NOMO-1 treated with dmso at 0.1 percent for 144 hours (cell line): ENCODE results near the gene MAZ.
"Not testable (repeated sequence)": the region's sequence is repeated elsewhere in the genome, so short reads cannot be mapped to it uniquely, and the experiment has no call there.

Experiments
- DNase-seq: peaks from one replicate; lab custom pipeline; 2025; ENCODE audit not compliant: unreplicated experiment; lab: John Stamatoyannopoulos, UW

Gene MAZ

GRCh38 chr16:29821643-29822115 lies 15.3 kb downstream of the MAZ start:
- no peak for DNase-seq

DNA sequence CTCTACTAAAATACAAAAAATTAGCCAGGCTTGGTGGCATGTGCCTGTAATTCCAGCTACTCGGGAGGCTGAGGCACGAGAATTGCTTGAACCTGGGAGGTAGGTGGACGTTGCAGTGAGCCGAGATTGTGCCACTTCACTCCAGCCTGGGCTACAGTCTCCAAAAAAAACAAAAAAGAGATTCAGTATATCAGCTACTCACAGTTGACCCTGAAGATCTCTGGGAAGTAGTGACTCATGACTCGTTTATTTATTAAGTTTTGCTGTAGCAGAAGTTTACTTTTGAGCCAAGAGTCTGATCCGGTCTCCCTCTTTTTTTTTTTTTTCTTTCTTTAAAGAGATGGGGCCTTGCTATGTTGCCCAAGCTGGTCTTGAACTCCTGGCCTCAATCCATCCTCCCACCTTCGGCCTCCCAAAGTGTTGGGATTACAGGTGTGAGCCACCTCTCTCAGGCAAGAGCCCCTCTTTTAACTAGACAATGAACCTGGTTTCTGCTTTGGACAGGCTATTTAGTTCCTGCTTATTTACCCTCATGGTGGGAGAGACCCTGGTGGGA lies 18.3 kb downstream of the MAZ start:
- DNase-seq: no peak

GRCh38 chr16:29825145-29826044 lies 19.1 kb downstream of the MAZ start:
- DNase-seq: no peak

- no peak for DNase-seq
Observed at GRCh38 chr16:29826342-29826695, 20.0 kb downstream of the MAZ start.

DNA sequence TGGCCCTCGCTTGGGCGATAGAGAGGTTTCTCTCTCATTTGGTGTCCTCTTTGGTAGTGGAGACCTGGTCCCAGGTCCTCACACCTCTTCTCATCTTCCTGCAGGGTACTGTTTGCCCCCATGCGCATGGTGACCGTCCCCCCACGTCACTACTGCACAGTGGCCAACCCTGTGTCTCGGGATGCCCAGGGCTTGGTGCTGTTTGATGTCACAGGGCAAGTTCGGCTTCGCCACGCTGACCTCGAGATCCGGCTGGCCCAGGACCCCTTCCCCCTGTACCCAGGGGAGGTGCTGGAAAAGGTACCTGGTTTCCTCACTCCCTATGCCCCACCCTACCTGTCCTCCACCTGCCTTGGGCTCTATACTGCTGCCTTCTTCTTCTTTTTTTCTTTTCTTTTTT lies 24.4 kb downstream of the MAZ start:
- no peak for DNase-seq

- DNase-seq: no peak
Observed at GRCh38 chr16:29831490-29831889, 25.2 kb downstream of the MAZ start.

DNA sequence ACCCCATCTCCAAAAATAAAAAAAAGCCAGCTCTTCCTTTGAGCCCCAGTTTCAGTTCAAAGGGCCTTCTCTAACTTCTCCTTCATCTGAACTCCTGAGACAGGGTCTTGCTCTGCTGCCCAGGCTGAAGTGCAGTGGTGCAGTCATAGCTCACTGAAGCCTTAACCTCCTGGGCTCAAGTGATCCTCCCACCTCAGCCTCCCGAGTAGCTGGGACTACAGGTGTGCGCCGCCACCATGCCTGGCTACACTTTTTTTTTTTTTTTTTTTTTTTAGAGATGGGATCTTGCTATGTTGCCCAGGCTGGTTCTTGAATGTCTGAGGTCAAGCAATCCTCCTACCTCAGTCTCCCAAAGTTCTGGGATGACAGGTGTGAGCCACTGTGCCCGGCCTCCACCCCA lies 26.9 kb downstream of the MAZ start:
- not testable (repeated sequence) for DNase-seq

GRCh38 chr16:29834079-29834478 lies 27.8 kb downstream of the MAZ start:
- DNase-seq: no peak

DNA sequence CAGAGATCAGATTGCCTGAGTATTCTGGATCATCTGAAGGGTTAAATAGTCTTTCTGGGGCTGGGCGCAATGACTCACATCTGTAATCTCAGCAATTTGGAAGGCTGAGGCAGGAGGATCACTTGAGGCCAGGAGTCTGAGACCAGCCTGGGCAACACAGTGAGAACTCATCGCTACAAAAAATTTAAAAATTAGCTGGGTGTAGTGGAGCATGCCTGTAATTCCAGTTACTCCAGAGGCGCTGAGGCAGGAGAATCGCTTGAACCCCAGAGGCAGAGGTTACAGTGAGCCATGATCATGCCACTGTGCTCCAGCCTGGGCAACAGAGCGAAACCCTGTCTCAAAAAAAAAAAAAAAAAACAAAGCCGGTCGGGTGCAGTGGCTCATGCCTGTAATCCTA lies 29.6 kb downstream of the MAZ start:
- DNase-seq: no peak

GRCh38 chr16:29836623-29837022 lies 30.3 kb downstream of the MAZ start:
- no peak for DNase-seq

GRCh38 chr16:29837841-29838240 lies 31.5 kb downstream of the MAZ start:
- no peak for DNase-seq

DNA sequence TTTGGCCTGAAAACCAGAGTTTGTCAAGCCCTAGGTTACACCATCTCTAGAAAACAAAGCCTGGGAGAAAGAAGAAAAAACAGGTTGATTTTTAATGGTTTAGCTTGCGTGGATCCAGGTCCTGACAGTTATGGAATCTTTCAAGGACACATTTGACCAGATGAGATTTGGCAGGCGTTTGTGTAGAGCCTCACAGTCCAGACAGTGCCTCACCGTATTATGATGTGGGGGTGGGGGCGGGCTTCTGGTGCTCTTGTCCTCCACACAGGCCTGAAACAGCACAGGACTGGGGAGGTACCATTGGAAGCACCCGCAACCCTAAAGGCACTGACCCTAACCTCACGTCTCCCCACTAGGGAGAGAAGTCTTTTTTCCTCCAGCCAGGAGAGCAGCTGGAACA lies 33.5 kb downstream of the MAZ start:
- DNase-seq: no peak

- DNase-seq: no peak
Observed at GRCh38 chr16:29840240-29840639, 33.9 kb downstream of the MAZ start.

- DNase-seq: no peak
Observed at GRCh38 chr16:29841631-29842030, 35.3 kb downstream of the MAZ start.

DNA sequence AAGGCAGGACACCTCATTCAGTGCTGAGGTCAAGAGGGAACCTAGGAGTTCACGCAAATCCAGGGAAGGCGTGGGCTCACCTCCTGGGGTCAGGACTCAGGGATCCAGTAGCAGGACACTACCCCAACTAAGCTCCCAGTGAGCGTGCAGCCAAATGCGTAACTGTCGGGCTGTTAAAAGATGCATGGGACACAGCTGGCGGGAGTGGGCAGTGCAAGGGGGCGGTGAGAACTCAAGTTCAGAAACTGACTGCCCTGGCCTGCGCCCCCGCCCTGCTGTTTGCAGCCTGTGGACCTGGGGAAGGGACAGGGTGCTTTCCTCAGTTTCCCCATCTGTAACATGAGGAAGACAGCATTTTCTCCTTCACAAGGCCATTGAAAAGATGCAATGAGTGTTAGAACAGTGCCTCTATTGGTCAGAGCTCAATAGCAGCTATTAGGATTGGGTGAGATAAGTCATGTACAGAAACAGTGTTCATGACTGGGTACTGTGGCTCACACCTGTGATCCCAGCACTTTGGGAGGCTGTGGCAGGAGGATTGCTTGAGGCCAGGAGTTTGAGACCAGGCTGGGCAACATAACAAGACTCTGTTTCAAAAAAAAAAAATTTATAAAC lies 36.5 kb downstream of the MAZ start:
- no peak for DNase-seq

DNA sequence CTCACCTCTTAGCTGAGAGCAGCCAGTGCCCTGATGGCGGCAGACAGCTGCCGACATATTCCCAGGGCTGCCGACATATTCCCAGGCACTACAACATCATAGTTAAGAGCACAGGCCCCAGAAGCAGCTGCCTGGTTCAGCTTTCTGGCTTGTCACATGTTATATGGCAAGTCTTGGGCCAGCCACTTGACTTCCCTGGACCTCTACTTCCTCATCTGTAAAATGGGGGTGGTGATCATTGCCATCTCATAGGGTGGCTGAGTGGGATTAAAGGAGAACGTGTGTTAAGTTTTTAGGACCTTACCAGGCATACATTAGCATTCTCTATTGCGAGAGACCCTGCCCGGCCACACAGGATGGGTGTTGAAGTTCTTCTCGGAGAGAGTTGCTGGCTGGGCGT lies 37.6 kb downstream of the MAZ start:
- DNase-seq: no peak

DNA sequence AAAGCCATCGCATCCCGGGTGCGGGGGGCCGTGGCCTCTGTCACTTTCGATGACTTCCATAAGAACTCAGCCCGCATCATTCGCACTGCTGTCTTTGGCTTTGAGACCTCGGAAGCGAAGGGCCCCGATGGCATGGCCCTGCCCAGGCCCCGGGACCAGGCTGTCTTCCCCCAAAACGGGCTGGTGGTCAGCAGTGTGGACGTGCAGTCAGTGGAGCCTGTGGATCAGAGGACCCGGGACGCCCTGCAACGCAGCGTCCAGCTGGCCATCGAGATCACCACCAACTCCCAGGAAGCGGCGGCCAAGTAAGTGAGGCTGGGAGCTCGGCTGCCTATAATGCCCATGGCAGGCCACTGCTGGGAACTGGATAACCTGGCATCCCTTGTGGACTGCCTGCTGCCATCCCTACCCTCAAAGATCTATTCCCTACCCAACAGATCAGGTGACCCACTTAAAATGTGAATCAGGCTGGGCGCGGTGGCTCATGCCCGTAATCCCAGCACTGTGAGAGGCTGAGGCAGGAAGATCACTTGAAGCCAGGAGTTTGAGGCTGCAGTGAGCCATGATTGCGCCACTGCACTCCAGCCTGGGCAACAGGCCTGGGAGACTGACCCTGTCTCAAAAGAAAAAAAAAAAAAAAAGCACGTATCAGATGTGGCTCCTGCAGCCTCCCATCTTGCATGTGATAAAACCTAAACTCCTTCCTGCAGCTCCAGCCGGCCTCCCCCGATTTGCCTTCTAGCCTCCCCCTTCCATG lies 38.4 kb downstream of the MAZ start:
- no peak for DNase-seq

DNA sequence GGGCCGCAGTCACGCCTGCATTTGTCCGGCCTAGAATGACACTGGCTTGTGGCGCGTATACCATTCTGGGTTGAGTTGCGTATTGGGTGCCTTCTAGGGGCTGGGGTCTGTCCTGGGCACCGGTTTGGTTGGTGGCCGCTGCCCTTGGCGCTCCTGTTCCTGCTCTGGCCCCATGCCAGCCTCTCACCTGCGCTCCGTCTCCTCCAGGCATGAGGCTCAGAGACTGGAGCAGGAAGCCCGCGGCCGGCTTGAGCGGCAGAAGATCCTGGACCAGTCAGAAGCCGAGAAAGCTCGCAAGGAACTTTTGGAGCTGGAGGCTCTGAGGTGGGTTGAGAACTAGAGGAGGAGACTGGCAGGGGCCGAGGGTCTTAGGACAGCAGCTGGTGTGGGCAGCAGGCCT lies 39.3 kb downstream of the MAZ start:
- no peak for DNase-seq

- no peak for DNase-seq
Observed at GRCh38 chr16:29848420-29849297, 42.3 kb downstream of the MAZ start.

GRCh38 chr16:29849505-29849904 lies 43.2 kb downstream of the MAZ start:
- no peak for DNase-seq

GRCh38 chr16:29850998-29851397 lies 44.7 kb downstream of the MAZ start:
- no peak for DNase-seq
